ENCODE measurements around the gene CLMP.
A peak's percentile ranks its signal among the peaks of the same experiment; 100 is the strongest.

The CLMP gene

DNA sequence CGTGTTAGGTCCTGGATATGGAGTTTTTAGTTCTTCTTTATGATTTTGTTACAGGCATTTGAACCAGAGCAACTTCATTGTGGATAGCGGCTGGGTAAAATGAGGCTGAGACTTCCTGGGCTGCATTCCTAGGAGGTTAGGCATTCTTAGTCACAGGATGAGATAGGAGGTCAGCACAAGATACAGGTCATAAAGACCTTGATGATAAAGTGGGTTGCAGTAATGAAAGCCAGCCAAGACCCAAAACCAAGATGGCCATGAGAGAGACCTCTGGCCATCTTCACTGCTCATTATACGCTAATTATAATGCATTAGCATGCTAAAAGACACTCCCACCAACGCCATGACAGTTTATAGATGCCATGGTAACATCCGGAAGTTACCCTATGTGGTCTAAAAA lies 23.4 kb upstream of the CLMP start:
- no peak overlapping the region for H3K4me3 ChIP-seq (replicated peaks in 1 of 2; ENCODE audit: low read depth in 2 of 2, low read length in 2 of 2)
- DNase-seq (ENCODE audit: low read depth in 2 of 2), result peak in 1 of 2 donors; percentile 44
- TF ChIP-seq, protein P1, sequence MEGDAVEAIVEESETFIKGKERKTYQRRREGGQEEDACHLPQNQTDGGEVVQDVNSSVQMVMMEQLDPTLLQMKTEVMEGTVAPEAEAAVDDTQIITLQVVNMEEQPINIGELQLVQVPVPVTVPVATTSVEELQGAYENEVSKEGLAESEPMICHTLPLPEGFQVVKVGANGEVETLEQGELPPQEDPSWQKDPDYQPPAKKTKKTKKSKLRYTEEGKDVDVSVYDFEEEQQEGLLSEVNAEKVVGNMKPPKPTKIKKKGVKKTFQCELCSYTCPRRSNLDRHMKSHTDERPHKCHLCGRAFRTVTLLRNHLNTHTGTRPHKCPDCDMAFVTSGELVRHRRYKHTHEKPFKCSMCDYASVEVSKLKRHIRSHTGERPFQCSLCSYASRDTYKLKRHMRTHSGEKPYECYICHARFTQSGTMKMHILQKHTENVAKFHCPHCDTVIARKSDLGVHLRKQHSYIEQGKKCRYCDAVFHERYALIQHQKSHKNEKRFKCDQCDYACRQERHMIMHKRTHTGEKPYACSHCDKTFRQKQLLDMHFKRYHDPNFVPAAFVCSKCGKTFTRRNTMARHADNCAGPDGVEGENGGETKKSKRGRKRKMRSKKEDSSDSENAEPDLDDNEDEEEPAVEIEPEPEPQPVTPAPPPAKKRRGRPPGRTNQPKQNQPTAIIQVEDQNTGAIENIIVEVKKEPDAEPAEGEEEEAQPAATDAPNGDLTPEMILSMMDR (IDR thresholded peaks at IDR 0.05; ENCODE audit: low read depth, low read length), result no peak

DNA sequence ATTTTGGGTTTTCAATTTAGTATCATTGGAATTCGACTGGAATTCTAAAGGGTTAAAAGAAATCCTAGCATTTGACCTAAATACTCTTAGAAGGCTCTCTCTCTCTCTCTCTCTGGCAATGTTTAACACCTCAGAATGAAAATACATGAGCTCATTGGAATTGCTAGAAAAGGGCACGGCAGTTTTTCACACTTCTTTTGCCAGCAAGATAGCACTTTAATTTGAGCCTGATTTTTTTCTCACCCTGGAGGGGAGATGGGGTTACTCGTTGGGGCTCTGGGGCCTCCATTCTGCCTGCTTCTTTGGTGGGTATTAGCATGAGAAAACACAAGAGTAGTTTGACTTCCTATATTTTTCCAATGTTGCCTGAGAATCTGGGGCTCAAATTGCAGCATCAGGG lies 22.8 kb upstream of the CLMP start:
- H3K4me3 ChIP-seq (replicated peaks in 1 of 2; ENCODE audit: low read depth in 2 of 2, low read length in 2 of 2), result no peak overlapping the region
- TF ChIP-seq, protein P1 (IDR thresholded peaks at IDR 0.05; ENCODE audit: low read depth, low read length), result no peak
- DNase-seq (ENCODE audit: low read depth in 2 of 2), result peak in 1 of 2 donors; percentile 24

DNA sequence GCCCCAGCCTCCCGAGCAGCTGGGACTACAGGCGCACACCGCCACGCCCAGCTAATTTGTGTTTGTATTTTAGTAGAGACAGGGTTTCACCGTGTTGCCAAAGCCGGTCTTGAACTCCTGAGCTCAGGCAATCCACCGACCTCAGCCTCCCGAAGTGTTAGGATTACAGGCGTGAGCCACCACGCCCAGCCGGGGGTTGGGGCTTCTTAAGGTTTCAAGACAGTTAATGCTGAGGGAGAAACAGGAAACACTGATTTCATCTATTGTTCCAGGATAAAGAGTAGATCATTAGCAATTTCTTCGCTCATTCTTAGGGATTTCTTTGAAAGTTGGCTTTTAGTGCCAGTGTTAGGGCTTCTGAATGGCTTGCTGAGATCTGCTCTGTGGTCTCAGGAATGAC lies 21.2 kb upstream of the CLMP start:
- TF ChIP-seq, protein P1 (IDR thresholded peaks at IDR 0.05; ENCODE audit: low read depth, low read length), result no peak
- DNase-seq (ENCODE audit: low read depth in 2 of 2), result no peak
- no peak overlapping the region for H3K4me3 ChIP-seq (replicated peaks in 1 of 2; ENCODE audit: low read depth in 2 of 2, low read length in 2 of 2)

DNA sequence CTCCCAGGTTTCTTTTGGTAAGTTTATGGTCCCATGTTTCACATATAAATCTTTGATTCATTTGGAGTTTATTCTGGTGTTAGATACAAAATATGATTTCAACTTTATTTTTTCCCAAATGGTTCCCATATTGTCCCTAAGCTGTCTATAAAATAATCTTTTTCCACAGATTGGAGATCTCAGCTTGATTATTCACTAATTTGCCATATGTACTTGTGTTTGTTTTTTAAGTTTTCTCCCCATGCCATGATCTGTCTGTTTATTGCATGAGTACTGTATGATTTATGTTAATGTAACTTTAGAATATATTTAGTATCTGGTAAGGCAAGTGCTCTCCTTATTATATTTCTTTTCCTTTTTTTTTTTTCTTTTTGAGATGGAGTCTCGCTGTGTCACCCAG lies 19.9 kb upstream of the CLMP start:
- no peak for DNase-seq (ENCODE audit: low read depth in 2 of 2)
- TF ChIP-seq, protein P1 (IDR thresholded peaks at IDR 0.05; ENCODE audit: low read depth, low read length), result no peak
- H3K4me3 ChIP-seq (replicated peaks in 1 of 2; ENCODE audit: low read depth in 2 of 2, low read length in 2 of 2), result no peak overlapping the region

DNA sequence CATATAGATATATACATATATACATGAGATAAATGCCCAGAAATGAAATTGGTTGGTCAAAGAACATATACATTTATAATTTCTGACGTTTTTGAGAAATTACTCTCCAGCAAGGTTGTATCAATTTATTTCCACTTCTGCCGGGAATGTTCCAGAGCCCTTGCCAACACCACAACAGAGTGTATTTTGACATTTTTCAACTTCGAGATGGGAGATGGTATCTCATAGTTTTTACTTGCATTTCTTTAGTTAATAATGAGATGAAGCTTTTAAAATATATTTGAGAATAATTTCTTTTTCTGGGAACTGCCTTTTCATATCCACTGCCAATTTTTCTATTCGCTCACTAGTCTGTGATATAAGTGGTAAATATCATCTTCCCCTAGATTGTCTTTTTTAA lies 19.3 kb upstream of the CLMP start:
- H3K4me3 ChIP-seq (replicated peaks in 1 of 2; ENCODE audit: low read depth in 2 of 2, low read length in 2 of 2), result no peak overlapping the region
- no peak for DNase-seq (ENCODE audit: low read depth in 2 of 2)
- TF ChIP-seq, protein P1 (IDR thresholded peaks at IDR 0.05; ENCODE audit: low read depth, low read length), result no peak

DNA sequence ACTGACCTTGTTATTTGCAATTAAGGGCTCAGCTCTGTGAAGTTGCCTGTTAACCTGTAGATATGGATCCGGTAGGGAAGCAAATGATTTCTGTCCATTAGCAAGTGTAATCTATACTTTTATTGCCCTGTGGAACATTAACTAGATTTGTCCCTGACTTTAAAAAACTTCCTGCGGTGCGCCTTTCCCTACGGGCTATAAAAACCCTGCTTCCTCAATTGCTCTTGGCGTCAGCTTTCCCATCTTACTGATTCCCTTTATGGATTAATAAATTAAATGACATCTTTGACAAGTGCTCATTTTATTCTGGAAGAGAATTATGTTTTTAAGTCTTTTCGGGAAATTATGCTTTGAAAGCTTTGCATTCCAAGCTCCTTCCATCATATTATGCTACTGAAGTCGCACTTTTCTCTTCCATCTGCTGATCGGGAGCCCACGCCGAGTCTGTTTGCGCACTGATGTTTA lies 18.3 kb upstream of the CLMP start:
- DNase-seq (ENCODE audit: low read depth in 2 of 2), result no peak
- TF ChIP-seq, protein P1 (IDR thresholded peaks at IDR 0.05; ENCODE audit: low read depth, low read length), result no peak
- no peak overlapping the region for H3K4me3 ChIP-seq (replicated peaks in 1 of 2; ENCODE audit: low read depth in 2 of 2, low read length in 2 of 2)

DNA sequence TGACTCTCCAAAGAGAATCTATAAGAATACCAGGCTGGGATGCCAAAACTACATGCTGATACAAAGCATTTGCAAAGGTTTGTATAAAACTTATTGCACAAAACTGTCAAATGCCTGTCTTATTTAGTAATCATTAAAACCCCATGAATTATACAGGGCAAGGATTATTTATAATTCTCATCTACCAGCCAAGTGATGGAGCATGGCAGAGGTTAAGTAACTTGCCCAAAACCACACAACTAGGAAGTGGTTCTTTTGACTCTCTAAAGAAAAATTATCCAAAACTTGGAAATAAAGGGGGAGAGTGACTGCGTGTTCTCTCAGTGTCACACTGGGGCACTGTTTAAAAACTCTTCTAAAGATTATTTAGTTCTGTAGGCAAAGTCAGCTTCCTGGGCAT lies 17.4 kb upstream of the CLMP start:
- TF ChIP-seq, protein P1 (IDR thresholded peaks at IDR 0.05; ENCODE audit: low read depth, low read length), result no peak
- no peak for DNase-seq (ENCODE audit: low read depth in 2 of 2)
- no peak overlapping the region for H3K4me3 ChIP-seq (replicated peaks in 1 of 2; ENCODE audit: low read depth in 2 of 2, low read length in 2 of 2)
